HEK293 (cell line): ENCODE data around the gene PLK5.

Source experiments
- CTCF ChIA-PET: fragments of 350-600 bp; formaldehyde crosslinking; extraction: SDS; loops from one replicate; lab custom pipeline; 2021; ENCODE audit warnings: antibody characterized with exemption; lab: Yijun Ruan, JAX
- POLR2A ChIA-PET: fragments of 300-600 bp; formaldehyde crosslinking; extraction: SDS; loops from one replicate; lab custom pipeline; 2020; ENCODE audit warnings: antibody characterized with exemption, inconsistent platforms; lab: Yijun Ruan, JAX
- H3K27ac ChIP-seq: fragments of 200-500 bp; sonication (Bioruptor generic); 2 replicates; pipeline ENCODE4 v1.5.1; 2014; ENCODE audit warnings: low read depth, low read length, control low read depth, inconsistent platforms; ENCODE audit errors: extremely low read depth
- H3K36me3 ChIP-seq, 2 experiments: fragments of 200-500 bp in 1 of 2; sonication (Bioruptor generic) in 1 of 2; 1 replicate in 1 of 2; 2 replicates in 1 of 2; pipeline ENCODE4 v1.5.1; 2014 to 2017; ENCODE audit warnings: inconsistent platforms in 2 of 2, low read length in 2 of 2; ENCODE audit not compliant: control insufficient read depth in 2 of 2, insufficient read depth in 1 of 2
- H3K4me1 ChIP-seq: fragments of 200-500 bp; sonication (Bioruptor generic); 2 replicates; pipeline ENCODE4 v1.5.1; 2014; ENCODE audit warnings: mild to moderate bottlenecking, low read length, inconsistent platforms; ENCODE audit not compliant: control insufficient read depth, insufficient read depth
- H3K4me3 ChIP-seq: 2 replicates; pipeline ENCODE4 v1.5.1; 2011; ENCODE audit warnings: low read depth, mild to moderate bottlenecking, control low read depth, low read length, moderate library complexity
- H3K9me3 ChIP-seq: fragments of 200-500 bp; sonication (Bioruptor generic); 2 replicates; pipeline ENCODE4 v1.5.1; 2014; ENCODE audit warnings: low read depth, low read length, inconsistent platforms; ENCODE audit not compliant: control insufficient read depth, insufficient read depth
- BCL11A ChIP-seq: fragments of 450-650 bp; formaldehyde crosslinking; IDR thresholded peaks from 2 replicates; pipeline ENCODE4 v1.5.1; 2016; ENCODE audit warnings: low read depth, missing biosample characterization, missing genetic modification characterization
- EGR2 ChIP-seq: fragments of 450-650 bp; formaldehyde crosslinking; IDR thresholded peaks from 2 replicates; pipeline ENCODE4 v1.5.1; 2016; ENCODE audit warnings: low read depth, missing biosample characterization, missing genetic modification characterization
- GFI1B ChIP-seq: fragments of 450-650 bp; formaldehyde crosslinking; IDR thresholded peaks from 2 replicates; pipeline ENCODE4 v1.5.1; 2016; ENCODE audit warnings: missing biosample characterization, missing genetic modification characterization
- INSM2 ChIP-seq: fragments of 450-650 bp; formaldehyde crosslinking; IDR thresholded peaks from 2 replicates; pipeline ENCODE4 v1.5.1; 2016; ENCODE audit warnings: missing biosample characterization, missing genetic modification characterization
- KLF10 ChIP-seq: fragments of 450-650 bp; IDR thresholded peaks from 2 replicates; pipeline ENCODE4 v1.5.1; 2018; ENCODE audit warnings: missing biosample characterization, mild to moderate bottlenecking, missing genetic modification characterization
- OSR2 ChIP-seq: fragments of 450-650 bp; formaldehyde crosslinking; IDR thresholded peaks from 2 replicates; pipeline ENCODE4 v1.5.1; 2016; ENCODE audit warnings: missing biosample characterization, missing genetic modification characterization
- PBX3 ChIP-seq: sonication (generic); formaldehyde crosslinking; IDR thresholded peaks from 2 replicates; pipeline ENCODE4 v1.8.1; 2022; ENCODE audit warnings: mild to moderate bottlenecking, moderate library complexity, missing genetic modification reagents
- ZBTB48 ChIP-seq: fragments of 450-650 bp; formaldehyde crosslinking; IDR thresholded peaks from 2 replicates; pipeline ENCODE4 v1.5.1; 2016; ENCODE audit warnings: missing biosample characterization, missing genetic modification characterization
- ZFP37 ChIP-seq: fragments of 450-650 bp; formaldehyde crosslinking; IDR thresholded peaks from 2 replicates; pipeline ENCODE4 v1.5.1; 2016; ENCODE audit warnings: missing biosample characterization, missing genetic modification characterization
- ZFP69B ChIP-seq: fragments of 450-650 bp; formaldehyde crosslinking; IDR thresholded peaks from 2 replicates; pipeline ENCODE4 v1.5.1; 2016; ENCODE audit warnings: missing biosample characterization, missing genetic modification characterization
- ZIC2 ChIP-seq: fragments of 450-650 bp; formaldehyde crosslinking; IDR thresholded peaks from 2 replicates; pipeline ENCODE4 v1.5.1; 2016; ENCODE audit warnings: missing biosample characterization, missing genetic modification characterization
- ZNF146 ChIP-seq: fragments of 450-650 bp; formaldehyde crosslinking; IDR thresholded peaks from 2 replicates; pipeline ENCODE4 v1.5.1; 2016; ENCODE audit warnings: missing biosample characterization, missing genetic modification characterization
- ZNF16 ChIP-seq: fragments of 450-650 bp; formaldehyde crosslinking; IDR thresholded peaks from 2 replicates; pipeline ENCODE4 v1.5.1; 2016; ENCODE audit warnings: low read depth, missing biosample characterization, missing genetic modification characterization
- ZNF18 ChIP-seq: fragments of 450-650 bp; formaldehyde crosslinking; IDR thresholded peaks from 2 replicates; pipeline ENCODE4 v1.5.1; 2016; ENCODE audit warnings: missing biosample characterization, missing genetic modification characterization
- ZNF211 ChIP-seq: fragments of 450-650 bp; formaldehyde crosslinking; IDR thresholded peaks from 2 replicates; pipeline ENCODE4 v1.5.1; 2016; ENCODE audit warnings: low read depth, missing biosample characterization, missing genetic modification characterization
- ZNF416 ChIP-seq: fragments of 450-650 bp; formaldehyde crosslinking; IDR thresholded peaks from 2 replicates; pipeline ENCODE4 v1.5.1; 2016; ENCODE audit warnings: missing biosample characterization, missing genetic modification characterization
- ZNF449 ChIP-seq: fragments of 450-650 bp; formaldehyde crosslinking; IDR thresholded peaks from 2 replicates; pipeline ENCODE4 v1.5.1; 2017; ENCODE audit warnings: missing biosample characterization, mild to moderate bottlenecking, missing genetic modification characterization, moderate library complexity
- ZNF530 ChIP-seq: fragments of 450-650 bp; formaldehyde crosslinking; IDR thresholded peaks from 2 replicates; pipeline ENCODE4 v1.5.1; 2016; ENCODE audit warnings: low read depth, missing biosample characterization, missing genetic modification characterization
- ZNF560 ChIP-seq: fragments of 450-650 bp; formaldehyde crosslinking; IDR thresholded peaks from 2 replicates; pipeline ENCODE4 v1.5.1; 2017; ENCODE audit warnings: missing biosample characterization, missing genetic modification characterization, borderline replicate concordance
- ZNF585B ChIP-seq: fragments of 450-650 bp; formaldehyde crosslinking; IDR thresholded peaks from 2 replicates; pipeline ENCODE4 v1.5.1; 2016; ENCODE audit warnings: missing biosample characterization, missing genetic modification characterization
- ZNF596 ChIP-seq: fragments of 450-650 bp; IDR thresholded peaks from 2 replicates; pipeline ENCODE4 v1.5.0; 2018; ENCODE audit warnings: missing biosample characterization, mild to moderate bottlenecking, missing genetic modification characterization, moderate library complexity
- ZNF600 ChIP-seq: fragments of 450-650 bp; formaldehyde crosslinking; IDR thresholded peaks from 2 replicates; pipeline ENCODE4 v1.5.1; 2016; ENCODE audit warnings: missing biosample characterization, missing genetic modification characterization
- ZNF610 ChIP-seq: fragments of 450-650 bp; formaldehyde crosslinking; IDR thresholded peaks from 2 replicates; pipeline ENCODE4 v1.5.1; 2016; ENCODE audit warnings: missing biosample characterization, missing genetic modification characterization, borderline replicate concordance
- ZNF623 ChIP-seq: fragments of 450-650 bp; formaldehyde crosslinking; IDR thresholded peaks from 2 replicates; pipeline ENCODE4 v1.5.1; 2016; ENCODE audit warnings: missing biosample characterization, missing genetic modification characterization
- ZNF776 ChIP-seq: fragments of 450-650 bp; formaldehyde crosslinking; IDR thresholded peaks from 2 replicates; pipeline ENCODE4 v1.5.0; 2017; ENCODE audit warnings: missing biosample characterization, missing genetic modification characterization, borderline replicate concordance
- ZSCAN23 ChIP-seq: fragments of 450-650 bp; formaldehyde crosslinking; IDR thresholded peaks from 2 replicates; pipeline ENCODE4 v1.5.1; 2016; ENCODE audit warnings: missing biosample characterization, missing genetic modification characterization

Gene PLK5

GRCh38 chr19:1579222-1579621 lies 55.3 kb downstream of the PLK5 start (continued):
- no peak for TF ChIP-seq ZBTB48
- no peak for TF ChIP-seq KLF10 (tag by site-specific recombination)
- TF ChIP-seq ZNF530 (tag by site-specific recombination), result no peak
- no peak for TF ChIP-seq ZFP37
- TF ChIP-seq ZFP69B (tag by site-specific recombination), result no peak

GRCh38 chr19:1580382-1580781 lies 56.5 kb downstream of the PLK5 start:
- Histone ChIP-seq H3K36me3 (peaks cover 25 to 80% of the 10 kb centered on the region in 2 experiments), H3K4me3 (no peak overlapping the region), H3K27ac (no peak overlapping the region), H3K4me1 (no peaks in the 10 kb centered on the region), H3K9me3 (no peaks in the 10 kb centered on the region)
- TF ChIP-seq ZNF600 (tag by site-specific recombination) (0 out of 2 replicates have a peak, but pooled peaks have one; percentile 35), ZNF776 (tag by site-specific recombination) (no peak)
- POLR2A ChIA-PET, result no interaction called here
- CTCF ChIA-PET, result no interaction called here

- no peaks in the 10 kb centered on the region for H3K4me1 ChIP-seq
- CTCF ChIA-PET, result no interaction called here
- no peaks in the 10 kb centered on the region for H3K9me3 ChIP-seq
- no peak for TF ChIP-seq ZNF416 (tag by site-specific recombination)
- TF ChIP-seq ZNF610 (tag by site-specific recombination), result no peak
- no peak for TF ChIP-seq ZNF449 (tag by site-specific recombination)
- no peak for TF ChIP-seq ZNF211 (tag by site-specific recombination)
- no peak for TF ChIP-seq ZNF16
- TF ChIP-seq PBX3 (CRISPR knock-in tag), result no peak
- TF ChIP-seq ZNF560 (tag by site-specific recombination), result no peak
- no peak for TF ChIP-seq OSR2 (tag by site-specific recombination)
- TF ChIP-seq ZNF596 (tag by site-specific recombination), result no peak
- no peak for TF ChIP-seq EGR2 (tag by site-specific recombination)
- no peak for TF ChIP-seq ZIC2 (tag by site-specific recombination)
- no peak for TF ChIP-seq ZFP37
- no peak for TF ChIP-seq BCL11A (tag by site-specific recombination)
- H3K36me3 ChIP-seq, result peaks cover 25 to 86% of the 10 kb centered on the region in 2 experiments
- POLR2A ChIA-PET, result interaction anchor here (0.6 to 1.7 kb wide), 3 partner anchors 10 to 24 kb away, joined by 5 to 9 read pairs (median 7); partner anchors contain the start of genes MBD3 and UQCR11
- H3K27ac ChIP-seq, result no peak overlapping the region
- no peak overlapping the region for H3K4me3 ChIP-seq
Measured at GRCh38 chr19:1580957-1581356, 57.1 kb downstream of the PLK5 start.

- Histone ChIP-seq H3K4me1 (no peaks in the 10 kb centered on the region), H3K36me3 (peaks cover 27 to 83% of the 10 kb centered on the region in 2 experiments), H3K4me3 (no peak overlapping the region), H3K27ac (no peak overlapping the region), H3K9me3 (no peaks in the 10 kb centered on the region)
- CTCF ChIA-PET, result no interaction called here
- POLR2A ChIA-PET, result interaction anchor here (1.6 to 1.7 kb wide), 2 partner anchors 9 to 11 kb away, joined by 7 to 9 read pairs; partner anchors contain the start of gene MBD3
- TF ChIP-seq INSM2 (tag by site-specific recombination), result no peak
- no peak for TF ChIP-seq ZNF146 (tag by site-specific recombination)
- TF ChIP-seq KLF10 (tag by site-specific recombination), result no peak
- no peak for TF ChIP-seq ZNF18 (tag by site-specific recombination)
- TF ChIP-seq ZNF585B (tag by site-specific recombination), result no peak
- no peak for TF ChIP-seq ZSCAN23 (tag by site-specific recombination)
- no peak for TF ChIP-seq GFI1B (tag by site-specific recombination)
- TF ChIP-seq ZNF623, result no peak
Measured at GRCh38 chr19:1582201-1582600, 58.3 kb downstream of the PLK5 start.
